ENCODE measurements around the gene SH3BP5. TPM values are rescaled to one million over a fixed set of nuclear protein-coding genes. Genes with fewer than 3 reads are reported as not detected.

SH3BP5 gene
- total RNA-seq, 2 donors from 2014 or later = 14.4 to 18.4 TPM

- Histone ChIP-seq H3K4me3 (peak overlapping the region in 1 of 2 donors; percentile 93), H3K27me3 (no peaks in the 10 kb centered on the region), H3K4me1 (peaks cover 0 to 53% of the 10 kb centered on the region in 2 donors), H3K27ac (peak overlapping the region; percentile 77 to 91), H3K9me3 (no peaks in the 10 kb centered on the region), H3K36me3 (peaks cover 3% of the 10 kb centered on the region)
- no peak for TF ChIP-seq CTCF (IDR thresholded peaks at IDR 0.05)
- DNase-seq (ENCODE audit: low spot score) = peak; percentile 88
Measured at GRCh38 chr3:15330031-15330596, 2.3 kb downstream of the SH3BP5 start.

- H3K4me3 ChIP-seq = no peak overlapping the region
- no peaks in the 10 kb centered on the region for H3K27me3 ChIP-seq
- peak overlapping the region; percentile 77 to 91 for H3K27ac ChIP-seq
- no peak for TF ChIP-seq CTCF (IDR thresholded peaks at IDR 0.05)
- no peaks in the 10 kb centered on the region for H3K9me3 ChIP-seq
- peaks cover 3% of the 10 kb centered on the region for H3K36me3 ChIP-seq
- DNase-seq (ENCODE audit: low spot score) = no peak
- H3K4me1 ChIP-seq = peaks cover 0 to 61% of the 10 kb centered on the region in 2 donors
Measured at GRCh38 chr3:15329046-15330005, 3.1 kb downstream of the SH3BP5 start.

- no peaks in the 10 kb centered on the region for H3K9me3 ChIP-seq
- DNase-seq (ENCODE audit: low spot score) = no peak
- H3K4me1 ChIP-seq = peaks cover 0 to 72% of the 10 kb centered on the region in 2 donors
Measured at GRCh38 chr3:15327941-15328340, 4.4 kb downstream of the SH3BP5 start.

GRCh38 chr3:15326673-15327072, 5.7 kb downstream of the SH3BP5 start:
- H3K27ac ChIP-seq = no peak overlapping the region

More at GRCh38 chr3:15327941-15328340, 4.4 kb downstream of the SH3BP5 start:
- no peak overlapping the region for H3K4me3 ChIP-seq
- peaks cover 3% of the 10 kb centered on the region for H3K36me3 ChIP-seq
- peak overlapping the region; percentile 77 to 91 for H3K27ac ChIP-seq
- no peaks in the 10 kb centered on the region for H3K27me3 ChIP-seq
- TF ChIP-seq CTCF (IDR thresholded peaks at IDR 0.05) = no peak

GRCh38 chr3:15326037-15326436, 6.3 kb downstream of the SH3BP5 start:
- DNase-seq (ENCODE audit: low spot score) = no peak
- H3K27ac ChIP-seq = peak overlapping the region in 1 of 2 donors; percentile 17
- TF ChIP-seq CTCF (IDR thresholded peaks at IDR 0.05) = no peak

More at GRCh38 chr3:15326673-15327072, 5.7 kb downstream of the SH3BP5 start:
- TF ChIP-seq CTCF (IDR thresholded peaks at IDR 0.05) = no peak
- Histone ChIP-seq H3K36me3 (peaks cover 3% of the 10 kb centered on the region), H3K9me3 (no peaks in the 10 kb centered on the region), H3K4me3 (no peak overlapping the region), H3K4me1 (peaks cover 0 to 67% of the 10 kb centered on the region in 2 donors), H3K27me3 (no peaks in the 10 kb centered on the region)
- DNase-seq (ENCODE audit: low spot score) = no peak

More at GRCh38 chr3:15326037-15326436, 6.3 kb downstream of the SH3BP5 start:
- Histone ChIP-seq H3K9me3 (no peaks in the 10 kb centered on the region), H3K4me1 (peaks cover 0 to 71% of the 10 kb centered on the region in 2 donors), H3K4me3 (no peak overlapping the region), H3K36me3 (peaks cover 3% of the 10 kb centered on the region), H3K27me3 (no peaks in the 10 kb centered on the region)

Data from right atrium auricular region (tissue), 2 donors.